Activated T-helper 1 cell treated with Interleukin-2 at 50 U/mL for 16 hours (primary cell): ENCODE measurements around the gene OXT.
A peak's percentile ranks its signal among the peaks of the same experiment; 100 is the strongest.

Source experiments
- DNase-seq: peaks from one replicate; pipeline ENCODE4 v3.0.0-alpha.2; 2020; ENCODE audit warnings: low read depth

The OXT gene

GRCh38 chr20:3085571-3086072 is 14.2 kb downstream of the OXT start:
- DNase-seq, result no peak

- no peak for DNase-seq
Measured at GRCh38 chr20:3088031-3088430, 16.6 kb downstream of the OXT start.

GRCh38 chr20:3090565-3090964 is 19.1 kb downstream of the OXT start:
- no peak for DNase-seq

- DNase-seq, result no peak
Measured at GRCh38 chr20:3092611-3093379, 21.4 kb downstream of the OXT start.

GRCh38 chr20:3093861-3094361 is 22.5 kb downstream of the OXT start:
- no peak for DNase-seq

GRCh38 chr20:3094848-3095629 is 23.6 kb downstream of the OXT start:
- no peak for DNase-seq

- DNase-seq, result no peak
Measured at GRCh38 chr20:3100480-3100879, 29.1 kb downstream of the OXT start.

GRCh38 chr20:3101251-3101650 is 29.8 kb downstream of the OXT start:
- DNase-seq, result no peak

- DNase-seq, result peak; percentile 26
Measured at GRCh38 chr20:3101737-3102574, 30.5 kb downstream of the OXT start.

- DNase-seq, result no peak
Measured at GRCh38 chr20:3102575-3103368, 31.4 kb downstream of the OXT start.

- DNase-seq, result no peak
Measured at GRCh38 chr20:3103369-3104032, 32.1 kb downstream of the OXT start.

GRCh38 chr20:3105256-3106137 is 34.1 kb downstream of the OXT start:
- no peak for DNase-seq

GRCh38 chr20:3106185-3106584 is 34.8 kb downstream of the OXT start:
- no peak for DNase-seq

- no peak for DNase-seq
Measured at GRCh38 chr20:3106658-3107463, 35.4 kb downstream of the OXT start.

GRCh38 chr20:3107464-3108025 is 36.1 kb downstream of the OXT start:
- no peak for DNase-seq

- DNase-seq, result no peak
Measured at GRCh38 chr20:3109350-3110302, 38.2 kb downstream of the OXT start.

- DNase-seq, result no peak
Measured at GRCh38 chr20:3111507-3111906, 40.1 kb downstream of the OXT start.
